Endothelial cell (in vitro differentiated cells): ENCODE measurements around the gene RUFY1. TPM values are rescaled to one million over a fixed set of nuclear protein-coding genes. Genes with fewer than 3 reads are reported as not detected.

Experiments used
- DNase-seq: peaks from one replicate; pipeline ENCODE4 v3.0.0; 2021; ENCODE audit warnings: low spot score
- H3K27ac Mint-ChIP-seq: one replicate; pipeline ENCODE4 v1.8.0; 2021; ENCODE audit warnings: mixed read lengths, inconsistent platforms; ENCODE audit not compliant: unreplicated experiment
- H3K27me3 Mint-ChIP-seq: one replicate; pipeline ENCODE4 v1.8.0; 2021; ENCODE audit warnings: mild to moderate bottlenecking, moderate library complexity, mixed read lengths, inconsistent platforms; ENCODE audit not compliant: unreplicated experiment
- H3K36me3 Mint-ChIP-seq: one replicate; pipeline ENCODE4 v1.8.0; 2021; ENCODE audit warnings: mild to moderate bottlenecking, low read depth, mixed read lengths, inconsistent platforms; ENCODE audit not compliant: unreplicated experiment
- H3K4me1 Mint-ChIP-seq: one replicate; pipeline ENCODE4 v1.8.0; 2021; ENCODE audit warnings: mild to moderate bottlenecking, mixed read lengths, inconsistent platforms; ENCODE audit not compliant: unreplicated experiment
- H3K4me3 Mint-ChIP-seq: one replicate; pipeline ENCODE4 v1.8.0; 2021; ENCODE audit warnings: mild to moderate bottlenecking, mixed read lengths, inconsistent platforms; ENCODE audit not compliant: unreplicated experiment
- H3K9me3 Mint-ChIP-seq: one replicate; pipeline ENCODE4 v1.8.0; 2021; ENCODE audit warnings: mixed read lengths, inconsistent platforms; ENCODE audit not compliant: unreplicated experiment
- CTCF ChIP-seq: fragments of 200-600 bp; sonication (generic); IDR thresholded peaks from one replicate; pipeline ENCODE4 v1.5.0; 2021; ENCODE audit warnings: antibody characterized with exemption; ENCODE audit not compliant: unreplicated experiment
- total RNA-seq: library from RNA; stranded (reverse); fragmentation: NEBNext Ultra II Directional; extraction: Animal tissue kit (Norgen Biotek cat#: 25700); gene quantifications from one replicate; pipeline ENCODE4 v1.2.1, GENCODE V29; 2021; ENCODE audit not compliant: unreplicated experiment

Gene RUFY1
- total RNA-seq, 1 donor from 2014 or later, result 30.5 TPM

- TF ChIP-seq CTCF, result peak; percentile 14
These were observed 9.2 kb downstream of the RUFY1 start for GRCh38 chr5:179559284-179560252.

DNA sequence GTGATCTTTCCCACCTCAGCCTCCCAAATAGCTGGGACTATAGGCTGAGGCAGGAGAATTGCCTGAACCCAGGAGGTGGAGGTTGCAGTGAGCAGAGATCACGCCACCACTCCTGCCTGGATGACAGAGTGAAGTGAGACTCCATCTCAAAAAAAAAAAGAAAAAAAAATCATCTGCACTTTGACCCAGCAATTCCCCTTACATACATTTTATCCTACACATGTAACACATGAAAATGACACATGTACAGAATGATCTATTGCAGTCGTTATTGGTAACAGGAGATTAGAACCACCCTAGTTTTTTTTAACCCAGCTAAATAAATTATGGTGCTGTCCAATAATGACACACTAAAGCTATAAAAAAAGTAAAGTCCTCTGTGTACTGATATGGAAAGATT, 14.2 kb downstream of the RUFY1 start:
- Mint-ChIP-seq H3K9me3 (no peaks in the 10 kb centered on the region), H3K27me3 (no peaks in the 10 kb centered on the region), H3K36me3 (peaks cover 36% of the 10 kb centered on the region), H3K4me1 (peaks cover 3% of the 10 kb centered on the region), H3K27ac (no peak overlapping the region), H3K4me3 (no peak overlapping the region)
- DNase-seq, result no peak
- no peak for TF ChIP-seq CTCF

More at GRCh38 chr5:179559284-179560252, 9.2 kb downstream of the RUFY1 start:
- Mint-ChIP-seq H3K36me3 (peaks cover 24% of the 10 kb centered on the region), H3K27me3 (peaks cover 5% of the 10 kb centered on the region), H3K4me1 (peaks cover 15% of the 10 kb centered on the region), H3K4me3 (peak overlapping the region; percentile 95), H3K27ac (peak overlapping the region; percentile 98), H3K9me3 (no peaks in the 10 kb centered on the region)
- peak; percentile 93 for DNase-seq

- Mint-ChIP-seq H3K36me3 (peaks cover 25% of the 10 kb centered on the region), H3K27ac (no peak overlapping the region), H3K4me1 (no peaks in the 10 kb centered on the region), H3K27me3 (no peaks in the 10 kb centered on the region), H3K9me3 (no peaks in the 10 kb centered on the region), H3K4me3 (no peak overlapping the region)
- DNase-seq, result no peak
- no peak for TF ChIP-seq CTCF
These were observed 18.4 kb downstream of the RUFY1 start for GRCh38 chr5:179568721-179569120.

GRCh38 chr5:179572386-179572785, 22.0 kb downstream of the RUFY1 start:
- Mint-ChIP-seq H3K4me1 (no peaks in the 10 kb centered on the region), H3K27me3 (no peaks in the 10 kb centered on the region), H3K36me3 (peaks cover 21% of the 10 kb centered on the region), H3K27ac (no peak overlapping the region), H3K9me3 (no peaks in the 10 kb centered on the region), H3K4me3 (no peak overlapping the region)
- TF ChIP-seq CTCF, result no peak
- DNase-seq, result no peak

DNA sequence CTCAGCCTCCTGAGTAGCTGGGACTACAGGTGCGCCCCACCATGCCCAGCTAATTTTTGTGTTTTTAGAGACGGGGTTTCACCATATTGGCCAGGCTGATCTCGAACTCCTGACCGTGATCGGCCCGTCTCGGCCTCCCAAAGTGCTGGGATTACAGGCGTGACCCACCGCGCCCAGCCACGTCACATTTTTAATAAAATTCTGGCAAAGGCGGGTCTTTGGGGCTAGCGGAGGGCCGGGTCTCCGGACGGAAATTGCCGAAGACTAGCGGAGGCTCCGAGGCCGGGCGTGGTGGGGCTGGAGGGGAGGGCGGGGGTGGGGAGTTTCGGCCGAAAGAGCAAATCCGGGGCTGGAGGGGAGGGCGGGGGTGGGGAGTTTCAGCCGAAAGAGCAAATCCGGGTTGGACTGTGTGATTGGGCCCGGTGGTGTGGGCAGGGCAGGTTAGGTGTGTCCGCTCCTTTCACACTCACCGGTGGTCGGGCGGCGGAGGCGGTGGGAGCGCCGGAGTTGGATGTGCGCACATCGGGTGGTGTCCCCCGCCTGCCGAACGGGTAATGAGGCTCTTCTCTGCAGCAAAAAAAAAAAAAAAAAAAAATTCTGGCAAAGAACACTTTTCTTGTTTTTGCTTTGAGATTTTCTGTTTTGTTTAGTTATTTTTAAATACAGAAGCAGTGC, 27.1 kb downstream of the RUFY1 start:
- H3K4me3 Mint-ChIP-seq, result no peak overlapping the region
- no peak for DNase-seq
- H3K27ac Mint-ChIP-seq, result no peak overlapping the region
- no peaks in the 10 kb centered on the region for H3K9me3 Mint-ChIP-seq
- no peaks in the 10 kb centered on the region for H3K4me1 Mint-ChIP-seq
- no peak for TF ChIP-seq CTCF
- no peaks in the 10 kb centered on the region for H3K27me3 Mint-ChIP-seq
- H3K36me3 Mint-ChIP-seq, result peaks cover 10% of the 10 kb centered on the region
